IgD-negative memory B cell (primary cell): ENCODE data around the gene NPAS3. TPM values are rescaled to one million over a fixed set of nuclear protein-coding genes. Genes with fewer than 3 reads are reported as not detected.

Source experiments
- H3K27ac Mint-ChIP-seq, 3 donors: one replicate each; pipeline ENCODE4 v1.8.0; 2020 to 2022; ENCODE audit warnings: mild to moderate bottlenecking in 3 of 3, mixed read lengths in 3 of 3, moderate library complexity in 1 of 3
- H3K27me3 Mint-ChIP-seq: one replicate; pipeline ENCODE4 v1.8.0; 2021; ENCODE audit warnings: mixed read lengths
- H3K36me3 Mint-ChIP-seq: one replicate; pipeline ENCODE4 v1.8.0; 2020; ENCODE audit warnings: mild to moderate bottlenecking, mixed read lengths
- H3K4me1 Mint-ChIP-seq, 3 donors: one replicate each; pipeline ENCODE4 v1.8.0; 2020 to 2022; ENCODE audit warnings: mixed read lengths in 3 of 3, mild to moderate bottlenecking in 1 of 3
- H3K4me3 Mint-ChIP-seq, 4 donors: one replicate each; pipeline ENCODE4 v1.8.0; 2020 to 2022; ENCODE audit warnings: mild to moderate bottlenecking in 4 of 4, mixed read lengths in 4 of 4, moderate library complexity in 3 of 4
- H3K9me3 Mint-ChIP-seq, 3 donors: one replicate each; pipeline ENCODE4 v1.8.0; 2020 to 2021; ENCODE audit warnings: mixed read lengths in 3 of 3, mild to moderate bottlenecking in 1 of 3
- polyA plus RNA-seq: library from polyadenylated mRNA; unstranded; fragments of 300-500 nt; fragmentation: Illumina TruSeq; gene quantifications from one replicate; pipeline ENCODE4 v1.2.3, GENCODE V29; 2021

The NPAS3 gene
- polyA plus RNA-seq, 1 donor from 2014 or later = not detected

- no peaks in the 10 kb centered on the region for H3K27me3 Mint-ChIP-seq
- H3K27ac Mint-ChIP-seq = no peak overlapping the region
- no peaks in the 10 kb centered on the region for H3K36me3 Mint-ChIP-seq
- no peaks in the 10 kb centered on the region for H3K4me1 Mint-ChIP-seq
- no peak overlapping the region for H3K4me3 Mint-ChIP-seq
- H3K9me3 Mint-ChIP-seq = peaks cover 2 to 8% (median 3%) of the 10 kb centered on the region in 3 donors
Measured at GRCh38 chr14:33342299-33342974, 403.8 kb downstream of the NPAS3 start.

- H3K27me3 Mint-ChIP-seq = no peaks in the 10 kb centered on the region
- H3K4me1 Mint-ChIP-seq = no peaks in the 10 kb centered on the region
- H3K9me3 Mint-ChIP-seq = peaks cover 2 to 5% (median 3%) of the 10 kb centered on the region in 3 donors
- H3K36me3 Mint-ChIP-seq = no peaks in the 10 kb centered on the region
- no peak overlapping the region for H3K4me3 Mint-ChIP-seq
- no peak overlapping the region for H3K27ac Mint-ChIP-seq
Measured at GRCh38 chr14:33343016-33343415, 404.3 kb downstream of the NPAS3 start.

- H3K9me3 Mint-ChIP-seq = peaks cover 0 to 9% (median 3%) of the 10 kb centered on the region in 3 donors
- H3K36me3 Mint-ChIP-seq = no peaks in the 10 kb centered on the region
- no peaks in the 10 kb centered on the region for H3K27me3 Mint-ChIP-seq
- H3K4me1 Mint-ChIP-seq = no peaks in the 10 kb centered on the region
- H3K27ac Mint-ChIP-seq = no peak overlapping the region
- no peak overlapping the region for H3K4me3 Mint-ChIP-seq
Measured at GRCh38 chr14:33347796-33348195, 409.1 kb downstream of the NPAS3 start.

GRCh38 chr14:33348510-33348909, 409.8 kb downstream of the NPAS3 start:
- Mint-ChIP-seq H3K9me3 (peaks cover 0 to 12% (median 3%) of the 10 kb centered on the region in 3 donors), H3K36me3 (no peaks in the 10 kb centered on the region), H3K4me3 (no peak overlapping the region), H3K27ac (no peak overlapping the region), H3K4me1 (no peaks in the 10 kb centered on the region), H3K27me3 (no peaks in the 10 kb centered on the region)

GRCh38 chr14:33349871-33350270, 411.2 kb downstream of the NPAS3 start:
- Mint-ChIP-seq H3K4me1 (no peaks in the 10 kb centered on the region), H3K27ac (no peak overlapping the region), H3K9me3 (peaks cover 0 to 15% (median 3%) of the 10 kb centered on the region in 3 donors), H3K36me3 (no peaks in the 10 kb centered on the region), H3K27me3 (no peaks in the 10 kb centered on the region), H3K4me3 (no peak overlapping the region)

GRCh38 chr14:33350366-33350990, 411.8 kb downstream of the NPAS3 start:
- no peaks in the 10 kb centered on the region for H3K4me1 Mint-ChIP-seq
- no peak overlapping the region for H3K4me3 Mint-ChIP-seq
- no peaks in the 10 kb centered on the region for H3K36me3 Mint-ChIP-seq
- H3K27ac Mint-ChIP-seq = no peak overlapping the region
- no peaks in the 10 kb centered on the region for H3K27me3 Mint-ChIP-seq
- H3K9me3 Mint-ChIP-seq = peaks cover 0 to 15% (median 3%) of the 10 kb centered on the region in 3 donors

- Mint-ChIP-seq H3K27ac (no peak overlapping the region), H3K27me3 (no peaks in the 10 kb centered on the region), H3K9me3 (peaks cover 0 to 12% (median 0%) of the 10 kb centered on the region in 3 donors), H3K4me1 (no peaks in the 10 kb centered on the region), H3K36me3 (no peaks in the 10 kb centered on the region), H3K4me3 (no peak overlapping the region)
Measured at GRCh38 chr14:33352821-33353220, 414.1 kb downstream of the NPAS3 start.

GRCh38 chr14:33356181-33356580, 417.5 kb downstream of the NPAS3 start:
- Mint-ChIP-seq H3K4me1 (no peaks in the 10 kb centered on the region), H3K27ac (no peak overlapping the region), H3K36me3 (no peaks in the 10 kb centered on the region), H3K9me3 (peaks cover 0 to 6% (median 2%) of the 10 kb centered on the region in 3 donors), H3K4me3 (no peak overlapping the region), H3K27me3 (no peaks in the 10 kb centered on the region)

- H3K9me3 Mint-ChIP-seq = peaks cover 0 to 6% (median 2%) of the 10 kb centered on the region in 3 donors
- H3K27me3 Mint-ChIP-seq = no peaks in the 10 kb centered on the region
- H3K27ac Mint-ChIP-seq = no peak overlapping the region
- no peak overlapping the region for H3K4me3 Mint-ChIP-seq
- no peaks in the 10 kb centered on the region for H3K4me1 Mint-ChIP-seq
- H3K36me3 Mint-ChIP-seq = no peaks in the 10 kb centered on the region
Measured at GRCh38 chr14:33357225-33358010, 418.7 kb downstream of the NPAS3 start.

- H3K4me3 Mint-ChIP-seq = no peak overlapping the region
- peaks cover 0 to 2% (median 2%) of the 10 kb centered on the region in 3 donors for H3K9me3 Mint-ChIP-seq
- no peaks in the 10 kb centered on the region for H3K4me1 Mint-ChIP-seq
- no peaks in the 10 kb centered on the region for H3K36me3 Mint-ChIP-seq
- no peaks in the 10 kb centered on the region for H3K27me3 Mint-ChIP-seq
- no peak overlapping the region for H3K27ac Mint-ChIP-seq
Measured at GRCh38 chr14:33359288-33359881, 420.7 kb downstream of the NPAS3 start.

GRCh38 chr14:33362934-33363333, 424.3 kb downstream of the NPAS3 start:
- Mint-ChIP-seq H3K9me3 (peaks cover 0 to 2% (median 0%) of the 10 kb centered on the region in 3 donors), H3K4me3 (no peak overlapping the region)

GRCh38 chr14:33363682-33364081, 425.0 kb downstream of the NPAS3 start:
- no peaks in the 10 kb centered on the region for H3K4me1 Mint-ChIP-seq
- H3K36me3 Mint-ChIP-seq = no peaks in the 10 kb centered on the region
- H3K4me3 Mint-ChIP-seq = no peak overlapping the region
- H3K9me3 Mint-ChIP-seq = peaks cover 0 to 2% (median 0%) of the 10 kb centered on the region in 3 donors
- H3K27ac Mint-ChIP-seq = no peak overlapping the region
- no peaks in the 10 kb centered on the region for H3K27me3 Mint-ChIP-seq

More at GRCh38 chr14:33362934-33363333, 424.3 kb downstream of the NPAS3 start:
- no peaks in the 10 kb centered on the region for H3K27me3 Mint-ChIP-seq
- no peak overlapping the region for H3K27ac Mint-ChIP-seq
- H3K4me1 Mint-ChIP-seq = no peaks in the 10 kb centered on the region
- no peaks in the 10 kb centered on the region for H3K36me3 Mint-ChIP-seq

- H3K4me3 Mint-ChIP-seq = no peak overlapping the region
- H3K27ac Mint-ChIP-seq = no peak overlapping the region
- no peaks in the 10 kb centered on the region for H3K4me1 Mint-ChIP-seq
- no peaks in the 10 kb centered on the region for H3K27me3 Mint-ChIP-seq
- no peaks in the 10 kb centered on the region for H3K36me3 Mint-ChIP-seq
- H3K9me3 Mint-ChIP-seq = no peaks in the 10 kb centered on the region
Measured at GRCh38 chr14:33364466-33364865, 425.8 kb downstream of the NPAS3 start.

- Mint-ChIP-seq H3K9me3 (no peaks in the 10 kb centered on the region), H3K27me3 (no peaks in the 10 kb centered on the region), H3K4me3 (no peak overlapping the region)
Measured at GRCh38 chr14:33369041-33369440, 430.4 kb downstream of the NPAS3 start.

GRCh38 chr14:33369972-33370371, 431.3 kb downstream of the NPAS3 start:
- Mint-ChIP-seq H3K4me3 (no peak overlapping the region), H3K27me3 (no peaks in the 10 kb centered on the region), H3K27ac (no peak overlapping the region), H3K36me3 (no peaks in the 10 kb centered on the region), H3K9me3 (no peaks in the 10 kb centered on the region), H3K4me1 (no peaks in the 10 kb centered on the region)

More at GRCh38 chr14:33369041-33369440, 430.4 kb downstream of the NPAS3 start:
- Mint-ChIP-seq H3K27ac (no peak overlapping the region), H3K4me1 (no peaks in the 10 kb centered on the region), H3K36me3 (no peaks in the 10 kb centered on the region)
